Rectal smooth muscle tissue (tissue), 1 donor: ENCODE data around the gene GPR139.

ENCODE experiments used
- H3K27ac ChIP-seq: one replicate; pipeline ENCODE4 v1.7.0; 2013; ENCODE audit warnings: low read depth, low read length, inconsistent platforms
- H3K27me3 ChIP-seq: one replicate; pipeline ENCODE4 v1.7.0; 2013; ENCODE audit warnings: low read length; ENCODE audit not compliant: control insufficient read depth, insufficient read depth
- H3K36me3 ChIP-seq: one replicate; pipeline ENCODE4 v1.7.0; 2013; ENCODE audit warnings: low read length; ENCODE audit not compliant: control insufficient read depth, insufficient read depth
- H3K4me1 ChIP-seq: one replicate; pipeline ENCODE4 v1.7.0; 2013; ENCODE audit warnings: low read length; ENCODE audit not compliant: control insufficient read depth, insufficient read depth
- H3K4me3 ChIP-seq: one replicate; pipeline ENCODE4 v1.7.0; 2013; ENCODE audit warnings: low read length
- H3K9ac ChIP-seq: one replicate; pipeline ENCODE4 v1.7.0; 2013; ENCODE audit warnings: low read length

The GPR139 gene

DNA sequence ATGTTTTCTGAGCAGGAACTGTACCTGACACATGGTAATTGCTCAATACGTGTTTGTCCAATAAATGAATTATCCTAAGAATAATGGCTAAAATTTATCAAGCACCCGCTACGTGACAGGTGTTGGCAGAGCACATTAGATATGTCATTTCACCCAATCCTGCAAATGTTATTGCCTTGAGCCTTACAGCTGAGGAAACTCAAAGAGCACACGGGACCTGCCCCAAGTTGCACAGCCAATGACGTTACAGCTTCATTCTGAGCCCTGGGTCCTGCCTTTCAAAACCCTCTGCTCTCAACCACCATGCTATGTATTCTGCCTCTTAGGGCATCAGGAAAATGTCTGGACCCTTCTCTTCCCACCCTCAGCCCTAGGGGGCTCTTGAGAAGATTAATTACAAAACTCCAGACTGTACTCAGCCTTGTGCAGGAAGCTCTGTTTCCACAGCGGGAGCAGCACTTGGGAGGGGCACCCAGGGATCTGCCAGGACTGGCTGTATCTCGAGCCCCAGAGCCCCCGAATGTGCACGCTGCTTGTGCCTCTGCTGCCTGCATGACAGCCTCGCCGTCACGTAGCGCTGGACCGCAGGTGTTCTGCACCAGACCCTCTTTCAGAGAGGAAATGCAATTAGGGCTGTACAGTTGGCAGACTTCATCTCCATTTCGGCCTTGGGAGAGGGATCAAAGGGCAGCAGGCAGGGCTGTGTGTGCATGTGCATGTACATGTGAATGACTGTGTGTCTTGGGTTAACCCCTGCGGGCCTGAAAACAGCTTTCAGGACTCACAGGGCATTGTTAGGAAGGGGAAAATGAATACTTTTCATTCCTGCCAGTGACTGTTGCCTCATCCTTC, 71.6 kb downstream of the GPR139 start:
- H3K4me3 ChIP-seq = no peak overlapping the region
- no peaks in the 10 kb centered on the region for H3K27me3 ChIP-seq
- H3K4me1 ChIP-seq = no peaks in the 10 kb centered on the region
- H3K36me3 ChIP-seq = no peaks in the 10 kb centered on the region
- no peak overlapping the region for H3K9ac ChIP-seq
- no peak overlapping the region for H3K27ac ChIP-seq

DNA sequence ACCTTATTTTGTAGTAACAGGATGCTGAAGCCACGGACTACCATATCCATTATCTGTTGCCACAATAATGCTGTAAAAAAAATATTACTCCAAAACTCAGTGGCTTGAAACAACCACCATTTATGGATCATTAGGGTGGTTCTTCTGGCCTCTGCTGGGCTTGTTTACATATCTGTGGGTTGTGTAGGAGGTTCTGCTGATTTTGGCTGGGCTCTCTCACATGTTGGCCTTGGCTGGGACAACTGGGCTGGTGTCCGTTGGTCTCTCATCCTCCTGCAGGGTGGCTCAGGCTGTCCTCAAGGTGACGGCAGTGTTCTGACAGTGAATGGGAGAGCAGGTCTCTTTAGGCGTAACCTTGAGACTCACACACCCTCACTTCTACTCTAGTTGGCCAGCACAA, 76.0 kb downstream of the GPR139 start:
- H3K9ac ChIP-seq = no peak overlapping the region
- no peaks in the 10 kb centered on the region for H3K27me3 ChIP-seq
- no peaks in the 10 kb centered on the region for H3K4me1 ChIP-seq
- no peak overlapping the region for H3K4me3 ChIP-seq
- H3K27ac ChIP-seq = no peak overlapping the region
- no peaks in the 10 kb centered on the region for H3K36me3 ChIP-seq

DNA sequence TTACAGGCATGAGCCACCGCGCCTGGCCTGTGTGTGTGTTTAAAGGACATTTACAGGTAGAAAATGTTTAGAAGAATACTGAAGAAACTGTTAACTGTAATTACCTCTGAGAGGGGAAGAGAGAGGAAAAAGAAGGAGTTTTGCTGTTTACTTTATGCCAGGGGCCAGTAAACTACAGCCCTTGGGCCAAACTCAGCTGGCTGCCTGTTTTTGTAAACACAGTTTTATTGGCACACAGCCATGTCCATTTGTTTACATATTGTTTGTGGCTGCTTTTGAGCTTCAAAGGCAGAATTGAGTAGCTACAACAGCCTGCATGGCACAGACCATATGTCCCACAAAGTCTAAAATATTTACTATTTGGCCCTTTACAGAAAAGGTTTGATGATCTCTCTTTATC, 76.4 kb downstream of the GPR139 start:
- H3K4me1 ChIP-seq = no peaks in the 10 kb centered on the region
- no peaks in the 10 kb centered on the region for H3K27me3 ChIP-seq
- H3K27ac ChIP-seq = no peak overlapping the region
- H3K36me3 ChIP-seq = no peaks in the 10 kb centered on the region
- H3K9ac ChIP-seq = no peak overlapping the region
- no peak overlapping the region for H3K4me3 ChIP-seq

DNA sequence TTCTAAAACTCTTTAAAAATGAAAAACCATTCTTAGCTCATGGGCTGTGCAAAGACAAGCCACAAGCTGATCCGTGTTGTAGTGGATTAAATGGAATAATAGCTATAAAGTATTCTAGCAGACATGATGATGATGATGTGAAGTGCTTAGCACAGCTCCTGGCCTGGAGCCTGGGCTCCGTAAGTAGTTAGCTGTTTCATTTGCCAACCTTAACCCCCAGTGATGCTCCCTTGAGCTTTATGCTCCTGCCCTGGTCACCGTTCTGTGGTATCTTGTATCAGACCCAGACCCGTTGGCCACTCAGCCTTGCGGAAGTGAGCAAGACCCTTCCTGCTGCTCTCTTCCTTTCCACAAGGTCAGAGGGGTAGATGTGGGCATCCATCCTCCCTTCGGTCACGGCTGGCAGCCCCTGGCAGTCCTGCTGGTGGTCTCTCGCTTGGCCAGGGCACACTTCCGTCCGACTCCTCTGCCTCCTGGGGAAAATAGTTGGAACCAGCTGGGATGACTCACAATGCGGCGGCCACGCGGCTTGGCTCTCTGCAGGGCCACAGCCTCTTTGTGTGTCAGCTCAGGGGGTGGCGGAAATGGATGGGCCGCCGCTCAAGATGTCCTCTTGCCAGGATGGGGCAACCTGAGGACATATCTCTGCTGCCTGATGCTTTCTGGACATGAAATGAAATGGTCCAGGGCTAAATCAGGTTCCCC, 79.1 kb downstream of the GPR139 start:
- Histone ChIP-seq H3K9ac (no peak overlapping the region), H3K27me3 (no peaks in the 10 kb centered on the region), H3K4me3 (no peak overlapping the region), H3K27ac (no peak overlapping the region), H3K4me1 (no peaks in the 10 kb centered on the region), H3K36me3 (no peaks in the 10 kb centered on the region)

DNA sequence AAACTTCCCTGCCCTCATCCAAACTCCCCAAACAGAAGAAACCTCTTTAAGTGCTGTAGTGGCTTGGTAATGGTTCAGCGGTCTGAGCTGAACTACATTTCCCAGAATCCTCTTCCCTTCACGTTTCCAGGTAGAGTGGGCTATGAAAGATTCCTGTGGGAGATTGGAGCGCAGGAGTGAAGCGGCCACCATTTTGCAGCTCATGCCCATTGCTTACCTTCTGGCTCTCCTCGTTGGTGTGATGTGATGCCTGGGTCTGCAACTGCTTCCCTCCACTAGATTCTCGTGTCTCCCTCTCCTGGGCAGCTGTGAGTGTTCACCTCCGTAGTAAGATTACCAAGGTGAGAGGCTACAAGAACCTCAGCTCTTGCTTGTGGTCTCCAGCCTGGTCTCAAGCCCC, 82.1 kb downstream of the GPR139 start:
- H3K27me3 ChIP-seq = no peaks in the 10 kb centered on the region
- H3K9ac ChIP-seq = no peak overlapping the region
- no peaks in the 10 kb centered on the region for H3K4me1 ChIP-seq
- no peaks in the 10 kb centered on the region for H3K36me3 ChIP-seq
- H3K4me3 ChIP-seq = no peak overlapping the region
- H3K27ac ChIP-seq = no peak overlapping the region

DNA sequence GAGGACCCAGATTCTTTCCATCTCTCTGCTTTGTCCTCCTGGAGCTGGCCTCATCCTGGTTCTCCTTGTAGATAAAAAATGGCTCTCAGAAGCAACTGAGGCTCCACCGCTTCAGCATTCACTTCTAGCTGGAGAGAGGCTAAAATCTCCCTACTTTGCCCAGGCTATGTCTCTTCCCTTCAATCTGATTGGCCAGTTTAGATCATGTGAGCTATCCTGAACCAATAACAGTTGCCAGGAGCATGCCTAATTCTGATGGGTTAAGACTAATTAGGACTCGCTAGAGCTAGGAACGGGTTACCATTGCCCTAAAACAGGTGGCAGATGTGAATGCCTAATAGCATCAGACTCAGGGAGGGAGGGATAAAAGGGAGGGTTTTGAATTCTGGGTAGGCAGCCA, 89.6 kb downstream of the GPR139 start:
- H3K36me3 ChIP-seq = no peaks in the 10 kb centered on the region
- no peak overlapping the region for H3K27ac ChIP-seq
- H3K9ac ChIP-seq = no peak overlapping the region
- no peak overlapping the region for H3K4me3 ChIP-seq
- H3K4me1 ChIP-seq = no peaks in the 10 kb centered on the region
- no peaks in the 10 kb centered on the region for H3K27me3 ChIP-seq
